ENCODE data around the gene RBMS2.
"Not testable (repeated sequence)": the region's sequence is repeated elsewhere in the genome, so short reads cannot be mapped to it uniquely, and the experiment has no call there.

RBMS2 gene

GRCh38 chr12:56521590-56522371 lies at the start of gene RBMS2:
Gene RBMS2, plus strand, starts transcription at chr12:56521820. Its CDS starts 204 bp downstream, at chr12:56522024.
- DNase-seq (ENCODE audit: low spot score) = peak; percentile 80

- no peak for DNase-seq (ENCODE audit: low spot score)
Measured at GRCh38 chr12:56474389-56474788, 47.2 kb upstream of the RBMS2 start.

GRCh38 chr12:56476143-56476542 lies 45.5 kb upstream of the RBMS2 start:
- DNase-seq (ENCODE audit: low spot score) = no peak

GRCh38 chr12:56476972-56477432 lies 44.6 kb upstream of the RBMS2 start:
- no peak for DNase-seq (ENCODE audit: low spot score)

GRCh38 chr12:56477521-56478225 lies 43.9 kb upstream of the RBMS2 start:
- DNase-seq (ENCODE audit: low spot score) = no peak

- no peak for DNase-seq (ENCODE audit: low spot score)
Measured at GRCh38 chr12:56479625-56480024, 42.0 kb upstream of the RBMS2 start.

GRCh38 chr12:56484566-56484965 lies 37.1 kb upstream of the RBMS2 start:
- no peak for DNase-seq (ENCODE audit: low spot score)

GRCh38 chr12:56486694-56487093 lies 34.9 kb upstream of the RBMS2 start:
- no peak for DNase-seq (ENCODE audit: low spot score)

- no peak for DNase-seq (ENCODE audit: low spot score)
Measured at GRCh38 chr12:56487448-56488040, 34.1 kb upstream of the RBMS2 start.

GRCh38 chr12:56488041-56488955 lies 33.3 kb upstream of the RBMS2 start, which contains the start of gene GLS2:
Gene GLS2, minus strand, starts transcription at chr12:56488161. Its CDS starts 43 bp downstream, at chr12:56488118.
- peak; percentile 53 for DNase-seq (ENCODE audit: low spot score)

- no peak for DNase-seq (ENCODE audit: low spot score)
Measured at GRCh38 chr12:56490360-56490759, 31.3 kb upstream of the RBMS2 start.

- not testable (repeated sequence) for DNase-seq (ENCODE audit: low spot score)
Measured at GRCh38 chr12:56493409-56494105, 28.1 kb upstream of the RBMS2 start.

GRCh38 chr12:56494106-56494415 lies 27.6 kb upstream of the RBMS2 start:
- not testable (repeated sequence) for DNase-seq (ENCODE audit: low spot score)

GRCh38 chr12:56494481-56494880 lies 27.1 kb upstream of the RBMS2 start:
- DNase-seq (ENCODE audit: low spot score) = not testable (repeated sequence)

- DNase-seq (ENCODE audit: low spot score) = not testable (repeated sequence)
Measured at GRCh38 chr12:56496704-56497103, 24.9 kb upstream of the RBMS2 start.

GRCh38 chr12:56498126-56498902 lies 23.3 kb upstream of the RBMS2 start:
- DNase-seq (ENCODE audit: low spot score) = not testable (repeated sequence)

GRCh38 chr12:56499452-56499851 lies 22.2 kb upstream of the RBMS2 start:
- not testable (repeated sequence) for DNase-seq (ENCODE audit: low spot score)

GRCh38 chr12:56499879-56500278 lies 21.7 kb upstream of the RBMS2 start:
- DNase-seq (ENCODE audit: low spot score) = not testable (repeated sequence)

- DNase-seq (ENCODE audit: low spot score) = no peak
Measured at GRCh38 chr12:56510786-56511185, 10.8 kb upstream of the RBMS2 start.

- DNase-seq (ENCODE audit: low spot score) = not testable (repeated sequence)
Measured at GRCh38 chr12:56514014-56514318, 7.7 kb upstream of the RBMS2 start.

GRCh38 chr12:56517854-56518253 lies 3.8 kb upstream of the RBMS2 start:
- DNase-seq (ENCODE audit: low spot score) = no peak
